22Rv1 (cell line): ENCODE data around the gene PCOLCE2.

Source experiments
- ZFX ChIP-seq: fragments of 450-650 bp; IDR thresholded peaks from 2 replicates; pipeline ENCODE4 v1.6.1; 2017; ENCODE audit warnings: antibody characterized with exemption, borderline replicate concordance
- TF ChIP-seq, protein P1 (sequence below): fragments of 450-650 bp; IDR thresholded peaks from 2 replicates; pipeline ENCODE4 v1.5.1; 2017; ENCODE audit warnings: mild to moderate bottlenecking

DNA sequence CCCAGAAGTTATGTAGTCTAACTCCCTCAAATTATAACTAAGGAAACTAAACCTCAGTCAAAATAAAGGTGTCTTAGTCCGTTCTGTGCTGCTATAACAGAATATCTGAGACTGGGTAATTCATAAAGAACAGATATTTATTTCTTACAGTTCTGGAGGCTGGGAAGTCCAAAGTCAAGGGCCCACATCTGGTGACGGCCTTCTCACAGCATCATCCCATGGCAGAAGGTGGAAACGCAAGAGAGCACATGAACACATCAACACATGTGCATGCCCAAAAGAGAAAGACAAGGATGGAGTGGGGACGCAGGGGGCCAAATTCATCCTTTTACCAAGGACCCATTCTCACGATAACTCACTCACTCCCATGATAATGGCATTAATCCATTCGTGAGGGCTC lies 73.1 kb downstream of the PCOLCE2 start:
- TF ChIP-seq, protein P1, sequence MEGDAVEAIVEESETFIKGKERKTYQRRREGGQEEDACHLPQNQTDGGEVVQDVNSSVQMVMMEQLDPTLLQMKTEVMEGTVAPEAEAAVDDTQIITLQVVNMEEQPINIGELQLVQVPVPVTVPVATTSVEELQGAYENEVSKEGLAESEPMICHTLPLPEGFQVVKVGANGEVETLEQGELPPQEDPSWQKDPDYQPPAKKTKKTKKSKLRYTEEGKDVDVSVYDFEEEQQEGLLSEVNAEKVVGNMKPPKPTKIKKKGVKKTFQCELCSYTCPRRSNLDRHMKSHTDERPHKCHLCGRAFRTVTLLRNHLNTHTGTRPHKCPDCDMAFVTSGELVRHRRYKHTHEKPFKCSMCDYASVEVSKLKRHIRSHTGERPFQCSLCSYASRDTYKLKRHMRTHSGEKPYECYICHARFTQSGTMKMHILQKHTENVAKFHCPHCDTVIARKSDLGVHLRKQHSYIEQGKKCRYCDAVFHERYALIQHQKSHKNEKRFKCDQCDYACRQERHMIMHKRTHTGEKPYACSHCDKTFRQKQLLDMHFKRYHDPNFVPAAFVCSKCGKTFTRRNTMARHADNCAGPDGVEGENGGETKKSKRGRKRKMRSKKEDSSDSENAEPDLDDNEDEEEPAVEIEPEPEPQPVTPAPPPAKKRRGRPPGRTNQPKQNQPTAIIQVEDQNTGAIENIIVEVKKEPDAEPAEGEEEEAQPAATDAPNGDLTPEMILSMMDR = no peak
- TF ChIP-seq ZFX = no peak
